Stimulated activated CD4-positive, alpha-beta T cell treated with anti-CD3 and anti-CD28 coated beads, Interleukin-15, amount 100 ng/mL, for 48 hours (primary cell): Measurements from ENCODE around the gene CLEC16A.

Experiments
- DNase-seq, 2 donors: peaks; one replicate each; pipeline ENCODE4 v3.0.0-alpha.2; 2020; ENCODE audit warnings: low read depth in 2 of 2

CLEC16A gene, protein sequence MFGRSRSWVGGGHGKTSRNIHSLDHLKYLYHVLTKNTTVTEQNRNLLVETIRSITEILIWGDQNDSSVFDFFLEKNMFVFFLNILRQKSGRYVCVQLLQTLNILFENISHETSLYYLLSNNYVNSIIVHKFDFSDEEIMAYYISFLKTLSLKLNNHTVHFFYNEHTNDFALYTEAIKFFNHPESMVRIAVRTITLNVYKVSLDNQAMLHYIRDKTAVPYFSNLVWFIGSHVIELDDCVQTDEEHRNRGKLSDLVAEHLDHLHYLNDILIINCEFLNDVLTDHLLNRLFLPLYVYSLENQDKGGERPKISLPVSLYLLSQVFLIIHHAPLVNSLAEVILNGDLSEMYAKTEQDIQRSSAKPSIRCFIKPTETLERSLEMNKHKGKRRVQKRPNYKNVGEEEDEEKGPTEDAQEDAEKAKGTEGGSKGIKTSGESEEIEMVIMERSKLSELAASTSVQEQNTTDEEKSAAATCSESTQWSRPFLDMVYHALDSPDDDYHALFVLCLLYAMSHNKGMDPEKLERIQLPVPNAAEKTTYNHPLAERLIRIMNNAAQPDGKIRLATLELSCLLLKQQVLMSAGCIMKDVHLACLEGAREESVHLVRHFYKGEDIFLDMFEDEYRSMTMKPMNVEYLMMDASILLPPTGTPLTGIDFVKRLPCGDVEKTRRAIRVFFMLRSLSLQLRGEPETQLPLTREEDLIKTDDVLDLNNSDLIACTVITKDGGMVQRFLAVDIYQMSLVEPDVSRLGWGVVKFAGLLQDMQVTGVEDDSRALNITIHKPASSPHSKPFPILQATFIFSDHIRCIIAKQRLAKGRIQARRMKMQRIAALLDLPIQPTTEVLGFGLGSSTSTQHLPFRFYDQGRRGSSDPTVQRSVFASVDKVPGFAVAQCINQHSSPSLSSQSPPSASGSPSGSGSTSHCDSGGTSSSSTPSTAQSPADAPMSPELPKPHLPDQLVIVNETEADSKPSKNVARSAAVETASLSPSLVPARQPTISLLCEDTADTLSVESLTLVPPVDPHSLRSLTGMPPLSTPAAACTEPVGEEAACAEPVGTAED

GRCh38 chr16:10944249-10945064 is at the start of gene CLEC16A:
TSS of gene CLEC16A (plus strand) at chr16:10944564. CDS start at chr16:10944718, 154 bp downstream.
- DNase-seq, result peak; percentile 88 to 96

GRCh38 chr16:10895053-10895946 is 49.1 kb upstream of the CLEC16A start:
- DNase-seq, result peak in 1 of 2 donors; percentile 21

- DNase-seq, result no peak
Measured at GRCh38 chr16:10896165-10896564, 48.2 kb upstream of the CLEC16A start.

- DNase-seq, result no peak
Measured at GRCh38 chr16:10896723-10897122, 47.6 kb upstream of the CLEC16A start.

- no peak for DNase-seq
Measured at GRCh38 chr16:10897134-10897533, 47.2 kb upstream of the CLEC16A start.

DNA sequence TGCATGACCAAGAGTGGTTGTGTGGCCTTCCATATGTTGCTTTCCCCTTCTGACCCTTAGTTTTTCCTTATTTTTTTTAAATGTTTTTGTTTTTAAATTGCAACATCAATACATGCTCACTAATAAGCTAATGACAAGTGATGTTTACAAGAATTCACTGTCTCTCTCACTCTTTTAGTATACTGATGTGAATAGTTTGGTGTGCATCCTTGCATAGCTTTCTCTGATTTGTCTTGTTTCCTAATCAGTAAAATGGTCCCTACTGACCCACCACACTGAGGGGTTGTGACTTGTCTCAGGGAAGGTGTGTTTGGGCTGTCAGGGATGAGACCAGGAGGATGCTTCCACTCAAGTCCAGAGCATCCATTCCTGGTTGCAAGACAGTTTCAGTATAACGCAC is 41.4 kb upstream of the CLEC16A start:
- no peak for DNase-seq

GRCh38 chr16:10906482-10906881 is 37.9 kb upstream of the CLEC16A start:
- DNase-seq, result no peak

DNA sequence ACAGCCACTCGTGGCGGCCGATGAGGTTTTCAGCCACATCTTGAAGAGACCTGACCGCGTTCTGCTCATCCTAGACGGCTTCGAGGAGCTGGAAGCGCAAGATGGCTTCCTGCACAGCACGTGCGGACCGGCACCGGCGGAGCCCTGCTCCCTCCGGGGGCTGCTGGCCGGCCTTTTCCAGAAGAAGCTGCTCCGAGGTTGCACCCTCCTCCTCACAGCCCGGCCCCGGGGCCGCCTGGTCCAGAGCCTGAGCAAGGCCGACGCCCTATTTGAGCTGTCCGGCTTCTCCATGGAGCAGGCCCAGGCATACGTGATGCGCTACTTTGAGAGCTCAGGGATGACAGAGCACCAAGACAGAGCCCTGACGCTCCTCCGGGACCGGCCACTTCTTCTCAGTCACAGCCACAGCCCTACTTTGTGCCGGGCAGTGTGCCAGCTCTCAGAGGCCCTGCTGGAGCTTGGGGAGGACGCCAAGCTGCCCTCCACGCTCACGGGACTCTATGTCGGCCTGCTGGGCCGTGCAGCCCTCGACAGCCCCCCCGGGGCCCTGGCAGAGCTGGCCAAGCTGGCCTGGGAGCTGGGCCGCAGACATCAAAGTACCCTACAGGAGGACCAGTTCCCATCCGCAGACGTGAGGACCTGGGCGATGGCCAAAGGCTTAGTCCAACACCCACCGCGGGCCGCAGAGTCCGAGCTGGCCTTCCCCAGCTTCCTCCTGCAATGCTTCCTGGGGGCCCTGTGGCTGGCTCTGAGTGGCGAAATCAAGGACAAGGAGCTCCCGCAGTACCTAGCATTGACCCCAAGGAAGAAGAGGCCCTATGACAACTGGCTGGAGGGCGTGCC is 37.2 kb upstream of the CLEC16A start:
- DNase-seq, result no peak

GRCh38 chr16:10907757-10908045 is 36.7 kb upstream of the CLEC16A start:
- DNase-seq, result no peak

- DNase-seq, result no peak
Measured at GRCh38 chr16:10911267-10911666, 33.1 kb upstream of the CLEC16A start.

DNA sequence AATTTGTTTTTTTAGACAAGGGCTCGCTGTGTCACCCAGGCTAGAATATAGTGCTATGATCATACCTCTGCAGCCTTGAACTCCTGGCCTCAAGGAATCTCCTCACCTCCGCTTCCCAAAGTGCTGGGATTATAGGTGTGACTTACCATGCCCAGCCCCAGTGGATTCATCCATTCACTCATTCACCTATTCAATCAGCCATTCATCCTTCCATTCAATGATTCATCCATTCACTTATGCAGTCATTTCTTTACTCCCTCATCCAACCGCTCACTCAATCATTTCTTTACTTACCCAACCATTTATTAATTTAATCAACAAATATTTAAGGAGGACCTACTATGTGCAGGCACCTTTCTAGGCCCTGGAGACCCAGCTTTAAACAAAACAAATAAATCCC is 27.8 kb upstream of the CLEC16A start:
- DNase-seq, result no peak

GRCh38 chr16:10918294-10919002 is 25.9 kb upstream of the CLEC16A start:
- DNase-seq, result peak; percentile 70 to 79

DNA sequence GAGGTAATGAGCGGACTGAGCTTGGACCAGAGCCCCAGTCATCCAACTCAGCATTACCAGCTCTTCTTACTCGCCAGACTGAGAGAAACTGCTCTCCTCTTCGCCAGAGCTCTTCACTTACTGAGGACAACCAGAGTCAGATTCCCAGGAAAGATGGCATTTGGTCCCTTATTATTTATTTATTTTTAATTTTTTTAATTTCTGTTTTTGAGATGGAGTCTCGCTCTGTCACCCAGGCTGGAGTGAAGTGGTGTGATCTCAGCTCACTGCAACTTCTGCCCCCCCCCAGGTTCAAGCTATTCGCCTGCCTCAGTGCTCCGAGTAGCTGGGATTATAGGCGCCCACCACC is 25.4 kb upstream of the CLEC16A start:
- DNase-seq, result no peak

- no peak for DNase-seq
Measured at GRCh38 chr16:10920726-10921427, 23.5 kb upstream of the CLEC16A start.

DNA sequence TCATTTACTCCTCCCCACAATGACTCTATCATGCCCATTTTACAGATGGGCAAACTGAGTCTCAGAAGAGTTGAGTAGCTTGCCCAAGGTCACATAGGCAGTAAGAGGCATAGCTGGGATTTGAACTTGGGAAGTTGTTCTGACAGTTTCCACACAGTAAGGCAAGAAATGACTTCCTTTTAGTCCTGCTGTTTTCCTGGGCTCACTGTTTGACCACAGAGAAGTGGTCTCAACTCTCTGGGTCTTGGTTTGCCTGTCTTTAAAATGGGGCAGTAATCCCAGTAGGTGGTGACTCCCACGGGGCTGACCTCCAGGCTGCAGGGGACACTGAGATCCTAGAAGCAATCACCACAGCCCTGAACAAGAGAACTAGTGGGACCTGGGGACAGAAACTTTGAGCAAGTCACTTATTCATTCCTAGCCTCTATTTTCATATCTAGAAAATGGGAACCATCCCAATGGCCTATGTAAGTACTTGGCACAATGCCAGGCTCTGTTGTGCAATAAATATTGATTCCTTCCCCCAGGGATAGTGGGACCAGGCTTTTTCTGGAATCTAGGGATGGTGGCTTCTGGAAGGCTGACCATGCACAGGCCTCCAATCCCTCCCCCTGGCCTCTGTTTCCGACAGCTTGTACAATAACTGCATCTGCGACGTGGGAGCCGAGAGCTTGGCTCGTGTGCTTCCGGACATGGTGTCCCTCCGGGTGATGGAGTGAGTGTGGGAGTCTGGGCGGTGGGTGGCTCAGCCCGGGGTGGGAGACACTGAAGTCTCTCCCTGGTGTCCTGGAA is 22.6 kb upstream of the CLEC16A start:
- DNase-seq, result no peak

DNA sequence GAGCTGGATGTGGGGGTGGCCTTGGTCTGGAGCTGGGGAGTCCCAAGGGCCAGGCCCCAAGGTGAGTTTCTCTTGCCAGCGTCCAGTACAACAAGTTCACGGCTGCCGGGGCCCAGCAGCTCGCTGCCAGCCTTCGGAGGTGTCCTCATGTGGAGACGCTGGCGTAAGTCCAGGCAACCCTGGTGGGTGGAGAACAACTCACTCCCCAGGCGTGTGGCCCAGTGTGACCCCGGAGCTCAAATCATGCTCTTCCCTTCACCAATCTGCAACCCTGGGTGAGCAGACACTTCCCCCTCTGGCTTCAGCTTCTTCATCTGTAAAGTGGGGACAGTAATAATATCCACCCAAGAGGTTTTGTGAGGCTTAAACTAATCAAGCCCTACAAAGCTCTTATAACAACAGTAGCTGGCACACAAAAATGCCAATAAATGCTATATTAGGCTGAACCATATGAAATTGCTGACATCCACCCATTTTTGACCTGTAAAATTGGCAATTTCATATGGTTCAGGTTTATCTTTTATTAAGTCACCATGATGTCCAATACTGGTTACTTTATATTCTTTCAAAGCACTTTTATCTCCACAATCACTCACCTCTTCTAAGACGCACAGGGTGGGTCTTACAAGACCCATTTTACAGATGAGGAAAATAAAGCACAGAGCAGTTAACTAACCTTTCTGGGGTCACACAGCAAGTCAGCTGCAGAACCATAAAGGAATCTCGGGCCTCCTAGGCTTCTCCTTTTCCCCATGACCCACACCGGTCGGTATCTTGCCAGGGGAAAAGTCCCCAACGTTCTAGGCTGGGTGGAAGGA is 21.8 kb upstream of the CLEC16A start:
- no peak for DNase-seq

DNA sequence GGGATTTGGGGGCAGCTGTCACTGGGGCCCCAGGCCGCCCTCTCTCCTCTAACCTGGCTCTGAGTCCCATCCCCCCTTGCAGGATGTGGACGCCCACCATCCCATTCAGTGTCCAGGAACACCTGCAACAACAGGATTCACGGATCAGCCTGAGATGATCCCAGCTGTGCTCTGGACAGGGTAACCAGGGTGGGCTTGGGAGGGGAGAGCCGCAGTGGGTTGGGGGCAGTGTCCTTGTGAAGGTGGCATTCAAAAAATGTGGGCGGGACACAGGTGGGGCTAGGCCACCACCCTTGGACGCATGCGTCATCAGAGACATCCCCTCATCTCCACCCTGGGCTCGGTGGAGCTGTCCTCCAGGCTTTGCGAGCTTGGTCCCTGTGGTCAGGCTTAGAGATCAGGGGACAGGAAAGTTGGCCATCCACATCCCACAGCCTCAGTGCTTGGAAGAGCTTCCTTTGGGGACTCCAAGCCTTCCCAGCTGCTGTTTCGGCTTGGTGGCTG is 21.2 kb upstream of the CLEC16A start:
- no peak for DNase-seq
